HepG2 (cell line): ENCODE measurements around the gene GNB4. TPM values are rescaled to one million over a fixed set of nuclear protein-coding genes. Genes with fewer than 3 reads are reported as not detected.

Experiments used
- ATAC-seq: fragments of 200-7000 bp; cut with Tn5 transposase; 3 replicates; pipeline ENCODE4 v1.9.1; 2020; ENCODE audit warnings: mild to moderate bottlenecking, moderate library complexity
- BruUV-seq: library from RNA; stranded (reverse); fragments of 400-500 nt; replicated peaks from 2 replicates; lab custom pipeline; 2021; lab: Mats Ljungman, UMichigan
- CTCF ChIA-PET: fragments of 300-600 bp; formaldehyde crosslinking; extraction: SDS; loops from one replicate; lab custom pipeline; 2021; ENCODE audit warnings: low total read pairs, inconsistent platforms, low intra/inter-chr PET ratio; lab: Yijun Ruan, JAX
- POLR2A ChIA-PET: fragments of 350-600 bp; sonication (Branson Sonifier 250); formaldehyde crosslinking; loops from one replicate; lab custom pipeline; 2020; ENCODE audit warnings: antibody characterized with exemption, inconsistent platforms; lab: Yijun Ruan, JAX
- DNase-seq: peaks from one replicate; pipeline ENCODE4 v3.0.0-alpha.2; 2015; ENCODE audit warnings: low spot score
- FAIRE-seq: peaks from 3 replicates; lab custom pipeline; 2011; peaks lifted over from hg19 to GRCh38; lab: Jason Lieb, UNC
- H2AFZ ChIP-seq: one replicate; pipeline ENCODE4 v1.6.1; 2011; ENCODE audit warnings: low read length, inconsistent platforms
- H3K27ac ChIP-seq: fragments of 300-600 bp; 3 replicates; pipeline ENCODE4 v1.8.0; 2011; ENCODE audit warnings: mixed run types, mild to moderate bottlenecking, mixed read lengths, low read length, inconsistent platforms; ENCODE audit not compliant: insufficient read depth; ENCODE audit errors: extremely low read length
- H3K27me3 ChIP-seq, 2 experiments: fragments of 200-600 bp in 1 of 2; 2 replicates in 1 of 2; 3 replicates in 1 of 2; pipeline versions ENCODE4 v1.6.0 to v1.8.0; 2011; ENCODE audit warnings: low read length in 2 of 2, mild to moderate bottlenecking in 2 of 2, moderate library complexity in 2 of 2, inconsistent platforms in 1 of 2; ENCODE audit not compliant: insufficient read depth in 2 of 2, control insufficient read depth in 1 of 2
- H3K36me3 ChIP-seq, 2 experiments: fragments of 200-600 bp in 1 of 2; replicated peaks in 1 of 2; 2 replicates in 1 of 2; 3 replicates in 1 of 2; pipeline versions ENCODE4 v1.5.1 to v1.8.0; 2011; ENCODE audit warnings: low read length in 2 of 2, inconsistent platforms in 1 of 2; ENCODE audit not compliant: insufficient read depth in 2 of 2, control insufficient read depth in 1 of 2
- H3K4me1 ChIP-seq: 2 replicates; pipeline ENCODE4 v1.5.1; 2012; ENCODE audit warnings: low read length, inconsistent platforms; ENCODE audit not compliant: insufficient read depth
- H3K4me2 ChIP-seq: 2 replicates; pipeline ENCODE4 v1.6.0; 2011; ENCODE audit warnings: low read depth, low read length, inconsistent platforms
- H3K4me3 ChIP-seq, 3 experiments: fragments of 200-600 bp in 1 of 3; sonication (generic), shearing (Covaris generic) in 1 of 3; replicated peaks in 1 of 3; 2 replicates each; pipeline ENCODE4 v1.5.1; 2011 to 2016; ENCODE audit warnings: low read length in 3 of 3, inconsistent platforms in 2 of 3, low read depth in 2 of 3, mild to moderate bottlenecking in 2 of 3, control low read depth in 1 of 3, mixed read lengths in 1 of 3; ENCODE audit not compliant: insufficient read depth in 1 of 3
- H3K79me2 ChIP-seq: one replicate; pipeline ENCODE4 v1.6.1; 2011; ENCODE audit warnings: low read length, inconsistent platforms; ENCODE audit not compliant: insufficient read depth
- H3K9ac ChIP-seq: 2 replicates; pipeline ENCODE4 v1.6.0; 2011; ENCODE audit warnings: mild to moderate bottlenecking, low read depth, low read length, inconsistent platforms; ENCODE audit not compliant: insufficient read depth
- H3K9me3 ChIP-seq: 2 replicates; pipeline ENCODE4 v1.5.1; 2012; ENCODE audit warnings: mild to moderate bottlenecking, low read length
- H4K20me1 ChIP-seq: 2 replicates; pipeline ENCODE4 v1.6.0; 2011; ENCODE audit warnings: inconsistent platforms, mild to moderate bottlenecking, low read length, moderate library complexity; ENCODE audit not compliant: insufficient read depth
- HES4 ChIP-seq: sonication (generic); formaldehyde crosslinking; IDR thresholded peaks from 2 replicates; pipeline ENCODE4 v1.9.0; 2021; ENCODE audit warnings: mild to moderate bottlenecking, missing genetic modification reagents, borderline replicate concordance
- SALL2 ChIP-seq: sonication (generic); formaldehyde crosslinking; IDR thresholded peaks from 2 replicates; pipeline ENCODE4 v1.8.1; 2023; ENCODE audit warnings: mild to moderate bottlenecking, missing genetic modification reagents, inconsistent platforms
- ZBTB42 ChIP-seq: sonication (generic); formaldehyde crosslinking; IDR thresholded peaks from 2 replicates; pipeline ENCODE4 v1.5.0; 2020; ENCODE audit warnings: mild to moderate bottlenecking, missing genetic modification reagents
- WGBS: methylation state at CpG from one replicate; pipeline ENCODE4 v1.1.6; 2017; ENCODE audit warnings: low lambda C conversion rate; 5-methylcytosine and 5-hydroxymethylcytosine counted together
- in situ Hi-C: cut with HindIII; loops from 2 replicates; pipeline ENCODE4 v1.10.0; 2017; ENCODE audit warnings: low pct_unique_long_range_greater_than_20kb; ENCODE audit not compliant: extremely low pct_ligation_motif_present
- intact Hi-C: fragments of 100-400 bp; cut with micrococcal nuclease; formaldehyde crosslinking; loops from one replicate; pipeline ENCODE4 v1.10.0; 2022; ENCODE audit not compliant: unreplicated experiment
- polyA plus RNA-seq, 8 experiments: library from polyadenylated mRNA; depleted of rRNA in 3 of 8; stranded (reverse) in 7 of 8; unstranded in 1 of 8; fragments of >200 nt; fragmentation: Illumina TruSeq in 4 of 8; extraction: Trizol in 4 of 8; gene quantifications; 2 replicates each; pipeline versions ENCODE4 v1.2.1 to v1.2.3, GENCODE V29; 2011 to 2016; ENCODE audit warnings: low read depth in 4 of 8, missing spikeins in 1 of 8, mixed read lengths in 1 of 8; ENCODE audit not compliant: insufficient read depth in 1 of 8
- total RNA-seq, 5 experiments: library from RNA; depleted of rRNA; stranded (reverse); fragments of >200 nt; fragmentation: Illumina TruSeq; extraction: Trizol; gene quantifications; 2 replicates each; pipeline ENCODE4 v1.2.3, GENCODE V29; 2016; ENCODE audit warnings: low read depth in 1 of 5
- TF ChIP-seq, protein P1 (sequence below): sonication (generic); formaldehyde crosslinking; IDR thresholded peaks from 2 replicates; pipeline ENCODE4 v1.5.1; 2020; ENCODE audit warnings: missing genetic modification reagents, mild to moderate bottlenecking, borderline replicate concordance

Gene GNB4
- total and polyA plus RNA-seq, 2 of the 13 experiments (the other 11 are each of a cell fraction or from before 2014, with no cell fraction given) = 0.07 to 0.13 TPM

DNA sequence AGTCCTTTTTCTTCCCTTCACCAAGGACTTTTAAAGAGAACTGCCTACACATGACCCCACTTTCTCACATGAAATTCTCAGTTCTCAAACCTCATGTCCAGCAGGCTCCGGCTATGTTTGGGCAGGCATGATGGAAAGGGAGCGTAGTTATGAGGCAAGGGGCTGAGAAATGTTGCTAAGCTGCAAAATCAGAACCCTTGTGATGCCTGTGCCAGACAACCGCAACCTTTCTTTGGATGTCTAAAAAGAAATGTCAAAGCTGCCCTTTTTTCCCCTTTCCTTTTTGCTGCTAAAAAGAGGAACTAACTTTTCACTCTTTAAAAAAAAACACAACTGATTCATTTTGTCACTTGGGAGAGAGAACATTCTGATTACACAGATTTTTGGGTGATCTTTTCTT is 19.2 kb downstream of the GNB4 start:
- CTCF ChIA-PET = no interaction called here
- FAIRE-seq = no peak
- Histone ChIP-seq H3K9ac (no peak overlapping the region), H3K79me2 (no peaks in the 10 kb centered on the region), H3K36me3 (no peaks in the 10 kb centered on the region), H4K20me1 (no peaks in the 10 kb centered on the region), H3K9me3 (no peaks in the 10 kb centered on the region), H3K27me3 (no peaks in the 10 kb centered on the region; a peak in 1 of 5 replicates), H3K4me3 (no peak overlapping the region), H3K4me1 (no peaks in the 10 kb centered on the region), H3K27ac (no peak overlapping the region), H2AFZ (no peak overlapping the region), H3K4me2 (no peak overlapping the region)
- in situ Hi-C loops = no loop called here
- TF ChIP-seq HES4 = no peak
- POLR2A ChIA-PET = no interaction called here
- no peak for ATAC-seq
- intact Hi-C loops = no loop called here
- DNase-seq = no peak
- no TSS peak for BruUV-seq
- WGBS = 20% methylated on average over 3 of the region's 3 CpGs

DNA sequence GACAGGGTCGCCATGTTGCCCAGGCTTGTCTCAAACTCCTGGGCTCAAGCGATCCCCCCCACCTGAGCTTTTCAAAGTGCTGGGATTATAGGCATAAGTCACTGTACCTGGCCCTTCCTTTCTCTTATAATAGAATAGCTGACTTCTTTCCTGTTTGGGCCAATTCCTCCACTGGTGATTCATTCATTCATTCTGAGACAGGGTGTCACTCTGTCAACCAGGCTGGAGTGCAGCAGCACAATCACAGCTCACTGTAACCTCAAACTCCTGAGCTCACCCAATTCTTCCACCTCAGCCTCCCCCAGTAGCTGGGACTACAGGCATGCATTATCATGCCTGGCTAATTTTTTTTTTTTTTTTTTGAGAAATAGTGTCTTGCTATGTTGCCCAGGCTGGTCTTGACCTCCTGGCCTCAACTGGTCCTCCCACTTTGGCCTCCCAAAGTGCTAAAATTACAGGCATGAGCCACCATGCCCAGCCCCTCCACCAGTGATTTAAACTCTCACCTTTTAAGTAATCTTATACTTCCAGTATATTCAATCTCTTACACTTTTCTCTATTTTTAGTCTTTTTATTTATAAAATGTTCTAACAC is 20.9 kb downstream of the GNB4 start:
- H3K36me3 ChIP-seq = no peaks in the 10 kb centered on the region
- DNase-seq = no peak
- H3K9ac ChIP-seq = no peak overlapping the region
- H3K27me3 ChIP-seq = no peaks in the 10 kb centered on the region; a peak in 1 of 5 replicates
- no peak for FAIRE-seq
- no peaks in the 10 kb centered on the region for H3K4me1 ChIP-seq
- H3K79me2 ChIP-seq = no peaks in the 10 kb centered on the region
- H3K27ac ChIP-seq = no peak overlapping the region
- intact Hi-C loops (no loop called here), in situ Hi-C loops (no loop called here)
- TF ChIP-seq, protein P1, sequence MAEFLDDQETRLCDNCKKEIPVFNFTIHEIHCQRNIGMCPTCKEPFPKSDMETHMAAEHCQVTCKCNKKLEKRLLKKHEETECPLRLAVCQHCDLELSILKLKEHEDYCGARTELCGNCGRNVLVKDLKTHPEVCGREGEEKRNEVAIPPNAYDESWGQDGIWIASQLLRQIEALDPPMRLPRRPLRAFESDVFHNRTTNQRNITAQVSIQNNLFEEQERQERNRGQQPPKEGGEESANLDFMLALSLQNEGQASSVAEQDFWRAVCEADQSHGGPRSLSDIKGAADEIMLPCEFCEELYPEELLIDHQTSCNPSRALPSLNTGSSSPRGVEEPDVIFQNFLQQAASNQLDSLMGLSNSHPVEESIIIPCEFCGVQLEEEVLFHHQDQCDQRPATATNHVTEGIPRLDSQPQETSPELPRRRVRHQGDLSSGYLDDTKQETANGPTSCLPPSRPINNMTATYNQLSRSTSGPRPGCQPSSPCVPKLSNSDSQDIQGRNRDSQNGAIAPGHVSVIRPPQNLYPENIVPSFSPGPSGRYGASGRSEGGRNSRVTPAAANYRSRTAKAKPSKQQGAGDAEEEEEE (CRISPR knock-in tag) = no peak
- no peak for TF ChIP-seq SALL2
- no peak for TF ChIP-seq ZBTB42 (CRISPR knock-in tag)
- H3K4me2 ChIP-seq = no peak overlapping the region
- ChIA-PET POLR2A (no interaction called here), CTCF (no interaction called here)
- no peak overlapping the region for H2AFZ ChIP-seq
- BruUV-seq = no TSS peak
- H3K9me3 ChIP-seq = no peaks in the 10 kb centered on the region
- ATAC-seq = no peak
- whole genome bisulfite sequencing = 50% methylated on average over 2 of the region's 2 CpGs
- H3K4me3 ChIP-seq = no peak overlapping the region
- no peaks in the 10 kb centered on the region for H4K20me1 ChIP-seq
